Lower leg skin (tissue), 3 donors: ENCODE data around the gene UMODL1.

Source experiments
- POLR2A ChIP-seq, 2 donors: fragments of 450-650 bp; IDR thresholded peaks; one replicate each; pipeline ENCODE4 v1.6.1; 2016 to 2017; ENCODE audit warnings: antibody characterized with exemption in 2 of 2, mild to moderate bottlenecking in 1 of 2, moderate library complexity in 1 of 2
- TF ChIP-seq, protein P1 (sequence below), 3 donors: fragments of 450-650 bp; IDR thresholded peaks; one replicate each; pipeline ENCODE4 v1.5.1; 2016; ENCODE audit warnings: antibody characterized with exemption in 3 of 3, mild to moderate bottlenecking in 3 of 3, moderate library complexity in 2 of 3

DNA sequence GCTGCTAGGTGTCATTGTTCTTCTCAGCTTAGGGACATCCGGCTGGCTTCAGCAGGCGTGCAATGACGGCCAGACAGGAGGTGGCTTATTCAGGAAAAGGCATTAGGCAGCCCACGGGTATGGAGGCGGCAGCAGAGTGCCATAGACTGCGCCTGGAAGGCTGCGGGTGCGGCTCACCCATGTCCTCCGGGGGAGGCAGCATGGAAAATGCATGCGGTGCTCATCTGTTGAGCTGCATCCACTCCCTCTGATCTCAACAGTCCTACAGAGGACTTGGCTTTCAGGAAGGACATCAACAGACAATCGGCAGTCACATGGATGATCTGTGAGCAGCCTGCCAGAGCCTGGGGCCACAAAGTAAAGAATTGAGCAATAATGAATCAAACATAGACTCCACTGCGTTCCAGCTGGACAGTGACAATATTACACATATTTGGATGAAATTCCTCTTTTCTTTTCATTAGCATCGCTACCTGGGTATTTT is 42.9 kb downstream of the UMODL1 start:
- no peak for TF ChIP-seq POLR2A (IDR thresholded peaks at IDR 0.05)
- TF ChIP-seq, protein P1, sequence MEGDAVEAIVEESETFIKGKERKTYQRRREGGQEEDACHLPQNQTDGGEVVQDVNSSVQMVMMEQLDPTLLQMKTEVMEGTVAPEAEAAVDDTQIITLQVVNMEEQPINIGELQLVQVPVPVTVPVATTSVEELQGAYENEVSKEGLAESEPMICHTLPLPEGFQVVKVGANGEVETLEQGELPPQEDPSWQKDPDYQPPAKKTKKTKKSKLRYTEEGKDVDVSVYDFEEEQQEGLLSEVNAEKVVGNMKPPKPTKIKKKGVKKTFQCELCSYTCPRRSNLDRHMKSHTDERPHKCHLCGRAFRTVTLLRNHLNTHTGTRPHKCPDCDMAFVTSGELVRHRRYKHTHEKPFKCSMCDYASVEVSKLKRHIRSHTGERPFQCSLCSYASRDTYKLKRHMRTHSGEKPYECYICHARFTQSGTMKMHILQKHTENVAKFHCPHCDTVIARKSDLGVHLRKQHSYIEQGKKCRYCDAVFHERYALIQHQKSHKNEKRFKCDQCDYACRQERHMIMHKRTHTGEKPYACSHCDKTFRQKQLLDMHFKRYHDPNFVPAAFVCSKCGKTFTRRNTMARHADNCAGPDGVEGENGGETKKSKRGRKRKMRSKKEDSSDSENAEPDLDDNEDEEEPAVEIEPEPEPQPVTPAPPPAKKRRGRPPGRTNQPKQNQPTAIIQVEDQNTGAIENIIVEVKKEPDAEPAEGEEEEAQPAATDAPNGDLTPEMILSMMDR (IDR thresholded peaks at IDR 0.05): no peak
